Glutamatergic neuron (in vitro differentiated cells): ENCODE measurements around the gene GALNT5. TPM values are rescaled to one million over a fixed set of nuclear protein-coding genes. Genes with fewer than 3 reads are reported as not detected.
"Not testable (repeated sequence)": the region's sequence is repeated elsewhere in the genome, so short reads cannot be mapped to it uniquely, and the experiment has no call there.

Experiments used
- DNase-seq: peaks from one replicate; pipeline ENCODE4 v3.0.0; 2022
- H3K27ac Mint-ChIP-seq: one replicate; pipeline ENCODE4 v1.8.0; 2020; ENCODE audit warnings: mild to moderate bottlenecking, mixed read lengths, inconsistent platforms; ENCODE audit not compliant: unreplicated experiment
- H3K27me3 Mint-ChIP-seq: one replicate; pipeline ENCODE4 v1.8.0; 2020; ENCODE audit warnings: mild to moderate bottlenecking, moderate library complexity, mixed read lengths, inconsistent platforms; ENCODE audit not compliant: unreplicated experiment
- H3K36me3 Mint-ChIP-seq: one replicate; pipeline ENCODE4 v1.8.0; 2020; ENCODE audit warnings: mild to moderate bottlenecking, mixed read lengths, inconsistent platforms; ENCODE audit not compliant: unreplicated experiment
- H3K4me1 Mint-ChIP-seq: one replicate; pipeline ENCODE4 v1.8.0; 2020; ENCODE audit warnings: mild to moderate bottlenecking, low read depth, mixed read lengths, inconsistent platforms; ENCODE audit not compliant: unreplicated experiment
- H3K4me3 Mint-ChIP-seq: one replicate; pipeline ENCODE4 v1.8.0; 2020; ENCODE audit warnings: mild to moderate bottlenecking, mixed read lengths, inconsistent platforms; ENCODE audit not compliant: unreplicated experiment
- H3K9me3 Mint-ChIP-seq: one replicate; pipeline ENCODE4 v1.8.0; 2020; ENCODE audit warnings: mild to moderate bottlenecking, moderate library complexity, mixed read lengths, inconsistent platforms; ENCODE audit not compliant: unreplicated experiment
- CTCF ChIP-seq: fragments of 200-600 bp; sonication (generic); IDR thresholded peaks from one replicate; pipeline ENCODE4 v1.5.0; 2021; ENCODE audit not compliant: partially characterized antibody, unreplicated experiment
- total RNA-seq: library from RNA; stranded (reverse); fragmentation: NEBNext Ultra II Directional; extraction: Animal tissue kit (Norgen Biotek cat#: 25700); gene quantifications from one replicate; pipeline ENCODE4 v1.2.1, GENCODE V29; 2021; ENCODE audit not compliant: unreplicated experiment

The GALNT5 gene
- total RNA-seq, 1 donor from 2014 or later: 0.10 TPM

- peaks cover 2% of the 10 kb centered on the region for H3K27me3 Mint-ChIP-seq
- H3K4me3 Mint-ChIP-seq: no peak overlapping the region
- H3K9me3 Mint-ChIP-seq: no peaks in the 10 kb centered on the region
- TF ChIP-seq CTCF: no peak
- H3K27ac Mint-ChIP-seq: no peak overlapping the region
- H3K4me1 Mint-ChIP-seq: peaks cover 2% of the 10 kb centered on the region
- DNase-seq: no peak
- H3K36me3 Mint-ChIP-seq: no peaks in the 10 kb centered on the region
Measured at GRCh38 chr2:157221394-157221988, 36.0 kb upstream of the GALNT5 start.

- Mint-ChIP-seq H3K27me3 (peaks cover 2% of the 10 kb centered on the region), H3K9me3 (no peaks in the 10 kb centered on the region), H3K4me3 (no peak overlapping the region), H3K4me1 (no peaks in the 10 kb centered on the region), H3K36me3 (no peaks in the 10 kb centered on the region), H3K27ac (peak overlapping the region; percentile 48)
- no peak for TF ChIP-seq CTCF
- no peak for DNase-seq
Measured at GRCh38 chr2:157223624-157224205, 33.8 kb upstream of the GALNT5 start.

DNA sequence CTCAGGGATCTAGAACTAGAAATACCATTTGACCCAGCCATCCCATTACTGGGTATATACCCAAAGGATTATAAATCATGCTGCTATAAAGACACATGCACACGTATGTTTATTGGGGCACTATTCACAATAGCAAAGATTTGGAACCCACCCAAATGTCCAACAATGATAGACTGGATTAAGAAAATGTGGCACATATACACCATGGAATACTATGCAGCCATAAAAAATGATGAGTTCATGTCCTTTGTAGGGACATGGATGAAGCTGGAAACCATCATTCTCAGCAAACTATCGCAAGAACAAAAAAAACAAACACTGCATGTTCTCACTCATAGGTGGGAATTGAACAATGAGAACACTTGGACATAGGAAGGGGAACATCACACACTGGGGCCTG is 33.1 kb upstream of the GALNT5 start:
- H3K4me3 Mint-ChIP-seq, H3K36me3 Mint-ChIP-seq, H3K27me3 Mint-ChIP-seq, H3K27ac Mint-ChIP-seq, DNase-seq, H3K4me1 Mint-ChIP-seq, H3K9me3 Mint-ChIP-seq: not testable (repeated sequence)

DNA sequence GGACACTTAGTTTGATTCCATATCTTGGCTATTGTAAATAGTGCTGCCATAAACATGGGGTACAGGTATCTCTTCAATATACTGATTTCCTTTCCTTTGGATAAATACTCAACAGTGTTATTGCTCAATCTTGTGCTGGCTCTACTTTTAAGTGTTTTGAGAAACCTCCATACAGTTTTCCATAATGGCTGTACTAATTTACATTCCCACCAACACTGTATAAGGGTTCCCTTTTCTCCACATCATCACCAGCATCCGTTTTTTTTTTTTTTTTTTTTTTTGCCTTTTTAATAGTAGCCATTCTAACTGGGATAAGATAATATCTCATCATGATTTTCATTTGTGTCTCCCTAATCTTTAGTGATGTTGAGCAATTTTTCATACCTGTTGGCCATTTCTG is 29.9 kb upstream of the GALNT5 start:
- Mint-ChIP-seq H3K4me1 (no peaks in the 10 kb centered on the region), H3K4me3 (no peak overlapping the region), H3K9me3 (no peaks in the 10 kb centered on the region), H3K27ac (no peak overlapping the region), H3K36me3 (no peaks in the 10 kb centered on the region), H3K27me3 (peaks cover 2% of the 10 kb centered on the region)
- no peak for TF ChIP-seq CTCF
- no peak for DNase-seq

- Mint-ChIP-seq H3K27ac (no peak overlapping the region), H3K36me3 (no peaks in the 10 kb centered on the region), H3K27me3 (no peaks in the 10 kb centered on the region), H3K4me1 (no peaks in the 10 kb centered on the region), H3K9me3 (no peaks in the 10 kb centered on the region), H3K4me3 (no peak overlapping the region)
- no peak for DNase-seq
- TF ChIP-seq CTCF: no peak
Measured at GRCh38 chr2:157228946-157229345, 28.6 kb upstream of the GALNT5 start.
